Neural cell (in vitro differentiated cells): ENCODE results near the gene PDE4D. TPM values are rescaled to one million over a fixed set of nuclear protein-coding genes. Genes with fewer than 3 reads are reported as not detected.

ENCODE experiments used
- H2AFZ ChIP-seq: fragments of 200-600, 300-800 bp; sonication (generic), shearing (Covaris generic); 2 replicates; pipeline ENCODE4 v1.6.0; 2014; ENCODE audit warnings: low read depth, mild to moderate bottlenecking, antibody characterized with exemption, low read length, moderate library complexity
- H3F3A ChIP-seq: fragments of 200-600 bp; shearing (Covaris generic); 2 replicates; pipeline ENCODE4 v1.6.1; 2016; ENCODE audit warnings: mild to moderate bottlenecking, moderate library complexity, mixed read lengths, antibody characterized with exemption, low read length; ENCODE audit not compliant: insufficient read depth, poor library complexity, severe bottlenecking
- H3K27ac ChIP-seq: fragments of 200-600, 300-800 bp; sonication (generic), shearing (Covaris generic); 2 replicates; pipeline ENCODE4 v1.5.1; 2014; ENCODE audit warnings: mild to moderate bottlenecking, low read length, moderate library complexity
- H3K27me3 ChIP-seq: fragments of 300-800, 200-600 bp; sonication (generic), shearing (Covaris generic); 2 replicates; pipeline ENCODE4 v1.6.0; 2014; ENCODE audit warnings: mild to moderate bottlenecking, low read depth, low read length, moderate library complexity; ENCODE audit not compliant: insufficient read depth
- H3K36me3 ChIP-seq: fragments of 300-800, 200-600 bp; sonication (generic), shearing (Covaris generic); 2 replicates; pipeline ENCODE4 v1.5.1; 2014; ENCODE audit warnings: mild to moderate bottlenecking, antibody characterized with exemption, low read length, moderate library complexity; ENCODE audit not compliant: insufficient read depth
- H3K4me2 ChIP-seq: fragments of 300-800, 200-600 bp; sonication (generic), shearing (Covaris generic); 2 replicates; pipeline ENCODE4 v1.6.0; 2014; ENCODE audit warnings: mild to moderate bottlenecking, low read length
- H3K4me3 ChIP-seq: fragments of 300-800, 200-600 bp; sonication (generic), shearing (Covaris generic); 2 replicates; pipeline ENCODE4 v1.5.1; 2014; ENCODE audit warnings: mild to moderate bottlenecking, low read length, moderate library complexity
- H3K79me2 ChIP-seq: fragments of 200-600 bp; shearing (Covaris generic); replicated peaks from 2 replicates; pipeline ENCODE4 v1.6.0; 2014; ENCODE audit warnings: mild to moderate bottlenecking, low read length, moderate library complexity; ENCODE audit not compliant: insufficient read depth
- H3K9ac ChIP-seq: fragments of 300-800, 200-600 bp; sonication (generic), shearing (Covaris generic); 2 replicates; pipeline ENCODE4 v1.6.1; 2016; ENCODE audit warnings: mild to moderate bottlenecking, low read length, mixed read lengths
- H3K9me2 ChIP-seq: fragments of 200-600 bp; shearing (Covaris generic); 2 replicates; pipeline ENCODE4 v1.6.1; 2016; ENCODE audit warnings: mild to moderate bottlenecking, low read length, mixed read lengths; ENCODE audit not compliant: insufficient read depth
- H3K9me3 ChIP-seq: fragments of 200-600, 300-800 bp; sonication (generic), shearing (Covaris generic); 2 replicates; pipeline ENCODE4 v1.6.1; 2016; ENCODE audit warnings: mild to moderate bottlenecking, mixed run types, low read length, moderate library complexity, mixed read lengths
- H4K20me1 ChIP-seq: fragments of 200-600 bp; shearing (Covaris generic); 2 replicates; pipeline ENCODE4 v1.6.1; 2016; ENCODE audit warnings: mild to moderate bottlenecking, mixed run types; ENCODE audit not compliant: insufficient read depth
- EP300 ChIP-seq: fragments of 450-650 bp; conservative IDR thresholded peaks from 2 replicates; pipeline ENCODE4 v1.6.1; 2014; ENCODE audit warnings: antibody characterized with exemption, mild to moderate bottlenecking, moderate library complexity; ENCODE audit not compliant: poor library complexity, severe bottlenecking
- EZH2 ChIP-seq: fragments of 200-600, 300-800 bp; shearing (Covaris generic), sonication (generic); IDR thresholded peaks from 2 replicates; pipeline ENCODE4 v1.6.1; 2014; ENCODE audit warnings: antibody characterized with exemption, low read length, borderline replicate concordance, mild to moderate bottlenecking; ENCODE audit not compliant: insufficient read depth, poor library complexity, severe bottlenecking
- MXI1 ChIP-seq: fragments of 450-650 bp; conservative IDR thresholded peaks from 2 replicates; pipeline ENCODE4 v1.6.1; 2014; ENCODE audit warnings: antibody characterized with exemption, mild to moderate bottlenecking; ENCODE audit not compliant: poor library complexity, severe bottlenecking
- POLR2AphosphoS5 ChIP-seq: IDR thresholded peaks from 2 replicates; pipeline ENCODE4 v1.6.1; 2012
- RAD21 ChIP-seq: fragments of 450-650 bp; conservative IDR thresholded peaks from 2 replicates; pipeline ENCODE4 v1.6.1; 2014; ENCODE audit warnings: antibody characterized with exemption, mild to moderate bottlenecking, moderate library complexity
- SMC3 ChIP-seq: fragments of 450-650 bp; conservative IDR thresholded peaks from 2 replicates; pipeline ENCODE4 v1.6.1; 2014; ENCODE audit warnings: antibody characterized with exemption, mild to moderate bottlenecking, moderate library complexity; ENCODE audit not compliant: poor library complexity
- TAF1 ChIP-seq: IDR thresholded peaks from 2 replicates; pipeline ENCODE4 v1.6.1; 2012; ENCODE audit warnings: low read depth
- polyA plus RNA-seq: library from polyadenylated mRNA; depleted of rRNA; stranded (reverse); fragments of >200 nt; gene quantifications from 2 replicates; pipeline ENCODE4 v1.2.3, GENCODE V29; 2014
- TF ChIP-seq, protein P1 (sequence below): IDR thresholded peaks from 2 replicates; pipeline ENCODE4 v1.6.1; 2012; ENCODE audit warnings: borderline replicate concordance
- TF ChIP-seq, protein P2 (sequence below): fragments of 450-650 bp; IDR thresholded peaks from 2 replicates; pipeline ENCODE4 v1.5.1; 2014; ENCODE audit warnings: antibody characterized with exemption, mild to moderate bottlenecking, moderate library complexity; ENCODE audit not compliant: poor library complexity, severe bottlenecking

PDE4D gene
- polyA plus RNA-seq, 1 donor from 2014 or later: 42.8 TPM

DNA sequence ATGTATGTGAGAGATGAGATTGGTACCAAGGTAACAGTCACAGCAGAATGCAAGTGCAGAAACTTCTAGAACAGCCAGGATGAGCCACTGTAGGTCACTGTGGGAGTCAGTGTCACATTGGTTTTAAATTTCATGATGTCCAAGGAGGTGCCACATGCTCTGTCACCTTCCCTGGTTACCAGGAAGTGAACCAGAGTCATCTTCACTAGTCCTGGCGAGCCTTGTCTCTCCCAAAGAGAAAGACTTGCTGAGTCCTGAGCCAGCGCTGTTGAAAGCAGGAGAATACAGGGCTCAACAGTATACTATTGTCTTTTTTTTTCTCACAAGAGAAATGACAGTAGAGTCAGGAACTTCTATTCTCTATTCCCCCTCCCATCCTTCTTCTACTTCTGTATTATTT, 695.2 kb downstream of the PDE4D start:
- H3K9me2 ChIP-seq: no peaks in the 10 kb centered on the region
- no peaks in the 10 kb centered on the region for H4K20me1 ChIP-seq
- H3K36me3 ChIP-seq: no peaks in the 10 kb centered on the region
- H2AFZ ChIP-seq: no peak overlapping the region
- TF ChIP-seq EP300 (no peak), MXI1 (no peak), EZH2 (no peak), RAD21 (no peak), SMC3 (no peak), POLR2AphosphoS5 (no peak), TAF1 (no peak)
- TF ChIP-seq, protein P1, sequence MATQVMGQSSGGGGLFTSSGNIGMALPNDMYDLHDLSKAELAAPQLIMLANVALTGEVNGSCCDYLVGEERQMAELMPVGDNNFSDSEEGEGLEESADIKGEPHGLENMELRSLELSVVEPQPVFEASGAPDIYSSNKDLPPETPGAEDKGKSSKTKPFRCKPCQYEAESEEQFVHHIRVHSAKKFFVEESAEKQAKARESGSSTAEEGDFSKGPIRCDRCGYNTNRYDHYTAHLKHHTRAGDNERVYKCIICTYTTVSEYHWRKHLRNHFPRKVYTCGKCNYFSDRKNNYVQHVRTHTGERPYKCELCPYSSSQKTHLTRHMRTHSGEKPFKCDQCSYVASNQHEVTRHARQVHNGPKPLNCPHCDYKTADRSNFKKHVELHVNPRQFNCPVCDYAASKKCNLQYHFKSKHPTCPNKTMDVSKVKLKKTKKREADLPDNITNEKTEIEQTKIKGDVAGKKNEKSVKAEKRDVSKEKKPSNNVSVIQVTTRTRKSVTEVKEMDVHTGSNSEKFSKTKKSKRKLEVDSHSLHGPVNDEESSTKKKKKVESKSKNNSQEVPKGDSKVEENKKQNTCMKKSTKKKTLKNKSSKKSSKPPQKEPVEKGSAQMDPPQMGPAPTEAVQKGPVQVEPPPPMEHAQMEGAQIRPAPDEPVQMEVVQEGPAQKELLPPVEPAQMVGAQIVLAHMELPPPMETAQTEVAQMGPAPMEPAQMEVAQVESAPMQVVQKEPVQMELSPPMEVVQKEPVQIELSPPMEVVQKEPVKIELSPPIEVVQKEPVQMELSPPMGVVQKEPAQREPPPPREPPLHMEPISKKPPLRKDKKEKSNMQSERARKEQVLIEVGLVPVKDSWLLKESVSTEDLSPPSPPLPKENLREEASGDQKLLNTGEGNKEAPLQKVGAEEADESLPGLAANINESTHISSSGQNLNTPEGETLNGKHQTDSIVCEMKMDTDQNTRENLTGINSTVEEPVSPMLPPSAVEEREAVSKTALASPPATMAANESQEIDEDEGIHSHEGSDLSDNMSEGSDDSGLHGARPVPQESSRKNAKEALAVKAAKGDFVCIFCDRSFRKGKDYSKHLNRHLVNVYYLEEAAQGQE: no peak
- TF ChIP-seq, protein P2, sequence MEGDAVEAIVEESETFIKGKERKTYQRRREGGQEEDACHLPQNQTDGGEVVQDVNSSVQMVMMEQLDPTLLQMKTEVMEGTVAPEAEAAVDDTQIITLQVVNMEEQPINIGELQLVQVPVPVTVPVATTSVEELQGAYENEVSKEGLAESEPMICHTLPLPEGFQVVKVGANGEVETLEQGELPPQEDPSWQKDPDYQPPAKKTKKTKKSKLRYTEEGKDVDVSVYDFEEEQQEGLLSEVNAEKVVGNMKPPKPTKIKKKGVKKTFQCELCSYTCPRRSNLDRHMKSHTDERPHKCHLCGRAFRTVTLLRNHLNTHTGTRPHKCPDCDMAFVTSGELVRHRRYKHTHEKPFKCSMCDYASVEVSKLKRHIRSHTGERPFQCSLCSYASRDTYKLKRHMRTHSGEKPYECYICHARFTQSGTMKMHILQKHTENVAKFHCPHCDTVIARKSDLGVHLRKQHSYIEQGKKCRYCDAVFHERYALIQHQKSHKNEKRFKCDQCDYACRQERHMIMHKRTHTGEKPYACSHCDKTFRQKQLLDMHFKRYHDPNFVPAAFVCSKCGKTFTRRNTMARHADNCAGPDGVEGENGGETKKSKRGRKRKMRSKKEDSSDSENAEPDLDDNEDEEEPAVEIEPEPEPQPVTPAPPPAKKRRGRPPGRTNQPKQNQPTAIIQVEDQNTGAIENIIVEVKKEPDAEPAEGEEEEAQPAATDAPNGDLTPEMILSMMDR: no peak
- H3K9ac ChIP-seq: no peak overlapping the region
- H3K4me2 ChIP-seq: no peak overlapping the region
- no peaks in the 10 kb centered on the region for H3K79me2 ChIP-seq
- no peaks in the 10 kb centered on the region for H3K27me3 ChIP-seq
- no peak overlapping the region for H3K4me3 ChIP-seq
- no peaks in the 10 kb centered on the region for H3K9me3 ChIP-seq
- no peaks in the 10 kb centered on the region for H3F3A ChIP-seq
- no peak overlapping the region for H3K27ac ChIP-seq

DNA sequence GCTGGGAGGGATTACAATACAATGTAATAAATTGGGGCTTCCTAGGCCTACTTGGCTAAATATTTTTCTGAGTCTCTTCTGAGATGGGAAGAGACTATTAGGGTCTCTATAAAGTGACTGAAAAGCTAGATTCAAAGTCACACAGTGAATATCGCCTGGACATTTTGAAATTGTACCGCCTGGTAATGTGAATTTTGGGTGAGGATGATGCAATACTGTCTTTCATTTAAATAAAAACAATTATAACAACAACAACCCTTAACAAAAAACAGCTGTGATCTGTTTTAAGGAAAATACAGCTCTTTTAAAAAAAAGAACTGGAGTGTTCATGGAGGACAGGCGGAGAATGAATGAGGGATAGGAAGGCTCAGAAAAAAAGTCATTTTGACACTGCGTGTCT, 695.6 kb downstream of the PDE4D start:
- Histone ChIP-seq H3K36me3 (no peaks in the 10 kb centered on the region), H4K20me1 (no peaks in the 10 kb centered on the region), H3K4me2 (no peak overlapping the region), H3K9me3 (no peaks in the 10 kb centered on the region), H3K27me3 (no peaks in the 10 kb centered on the region), H2AFZ (no peak overlapping the region), H3K9me2 (no peaks in the 10 kb centered on the region), H3K27ac (no peak overlapping the region), H3F3A (no peaks in the 10 kb centered on the region), H3K79me2 (no peaks in the 10 kb centered on the region), H3K4me3 (no peak overlapping the region), H3K9ac (no peak overlapping the region)
- TF ChIP-seq, protein P2: no peak
- TF ChIP-seq MXI1: no peak
